Activated naive CD8-positive, alpha-beta T cell treated with anti-CD3 and anti-CD28 coated beads for 36 hours (primary cell): ENCODE data around the gene ACSBG1. TPM values are rescaled to one million over a fixed set of nuclear protein-coding genes. Genes with fewer than 3 reads are reported as not detected.
A peak's percentile ranks its signal among the peaks of the same experiment; 100 is the strongest.

ENCODE experiments used
- DNase-seq: peaks from one replicate; pipeline ENCODE4 v3.0.0; 2021
- H3K27ac Mint-ChIP-seq: one replicate; pipeline ENCODE4 v1.8.0; 2022; ENCODE audit warnings: mild to moderate bottlenecking, moderate library complexity, mixed read lengths
- H3K27me3 Mint-ChIP-seq: one replicate; pipeline ENCODE4 v1.8.0; 2022; ENCODE audit warnings: mild to moderate bottlenecking, mixed read lengths
- H3K36me3 Mint-ChIP-seq: one replicate; pipeline ENCODE4 v1.8.0; 2021; ENCODE audit warnings: mild to moderate bottlenecking, mixed read lengths
- H3K4me1 Mint-ChIP-seq: one replicate; pipeline ENCODE4 v1.8.0; 2021; ENCODE audit warnings: mixed read lengths
- H3K4me3 Mint-ChIP-seq: one replicate; pipeline ENCODE4 v1.8.0; 2022; ENCODE audit warnings: mild to moderate bottlenecking, moderate library complexity, mixed read lengths
- H3K9me3 Mint-ChIP-seq: one replicate; pipeline ENCODE4 v1.8.0; 2022; ENCODE audit warnings: mixed read lengths
- total RNA-seq, 2 experiments: library from RNA; stranded (reverse); gene quantifications; one replicate each; pipeline ENCODE4 v1.2.3, GENCODE V29; 2021

Gene ACSBG1
- total RNA-seq, 2 experiments from 2014 or later, result 0.24 TPM; not detected in 1

DNA sequence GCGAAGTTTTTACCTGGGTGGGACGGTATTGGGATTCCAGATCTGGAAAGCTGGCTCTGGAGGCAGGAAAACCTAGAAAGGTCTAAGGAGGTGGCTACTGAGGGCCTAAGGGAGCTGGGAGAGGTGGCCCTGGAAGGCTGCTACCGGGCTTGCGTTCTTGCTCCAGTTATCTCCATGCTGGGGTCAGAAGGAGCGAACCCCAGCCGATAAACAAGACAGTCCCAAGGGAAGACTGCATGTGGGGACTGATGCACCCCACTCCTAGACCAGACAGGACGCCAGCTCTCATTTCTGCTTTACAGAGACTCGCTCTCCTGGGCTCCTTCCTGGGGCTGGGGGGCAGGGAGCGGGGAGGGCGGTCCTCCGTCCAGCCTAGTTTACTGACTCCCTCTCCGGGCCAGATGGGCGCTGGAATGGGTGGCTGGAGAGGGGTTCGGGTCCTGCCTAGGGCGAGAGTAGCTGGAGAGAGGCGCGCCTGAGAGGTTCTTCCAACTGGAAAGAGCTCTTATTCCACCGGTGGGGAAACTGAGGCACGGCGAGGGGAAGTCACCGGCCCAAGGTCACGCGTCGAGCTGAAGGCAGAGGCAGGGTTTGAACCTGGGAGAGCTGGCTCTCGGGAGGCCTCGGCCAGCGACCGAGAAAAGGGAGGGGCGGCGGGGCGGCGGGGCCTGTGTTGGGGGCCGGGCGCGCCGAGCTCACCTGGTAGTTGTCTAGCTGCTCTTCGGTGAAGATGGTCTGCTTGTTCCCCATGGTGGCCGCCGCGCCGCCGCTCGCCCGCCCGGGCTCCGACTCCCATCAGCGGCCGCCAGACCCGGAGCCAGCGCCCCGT, 103.7 kb downstream of the ACSBG1 start:
- Mint-ChIP-seq H3K4me1 (peaks cover 19% of the 10 kb centered on the region), H3K9me3 (no peaks in the 10 kb centered on the region), H3K27ac (peak overlapping the region; percentile 44), H3K27me3 (no peaks in the 10 kb centered on the region), H3K36me3 (no peaks in the 10 kb centered on the region), H3K4me3 (peak overlapping the region; percentile 70)
- DNase-seq, result no peak

DNA sequence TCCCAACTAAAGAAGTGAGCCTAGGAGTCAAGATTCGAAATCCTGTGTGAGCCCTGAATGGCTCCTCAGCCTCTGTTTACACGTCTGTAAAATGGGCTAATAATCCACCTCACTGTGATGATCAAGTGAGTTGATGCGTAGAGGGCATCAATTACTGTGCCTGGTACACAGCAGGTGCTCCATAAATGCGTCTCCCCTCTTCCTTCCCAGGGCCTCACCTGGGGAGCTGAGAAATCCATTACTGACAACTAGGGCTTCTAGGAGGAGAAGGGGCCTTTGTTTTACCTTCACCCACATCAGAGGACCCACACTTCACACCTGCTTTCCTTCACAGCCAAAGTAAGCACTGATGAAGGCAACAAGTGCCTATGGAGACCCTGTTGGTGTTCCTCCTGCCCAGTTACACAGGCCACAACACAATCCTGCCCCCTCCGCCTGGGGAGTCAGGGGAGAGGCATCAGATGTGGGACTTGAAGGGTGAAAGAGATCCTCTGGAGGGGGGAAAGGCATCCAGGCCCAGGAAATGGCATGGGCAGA, 104.5 kb downstream of the ACSBG1 start:
- Mint-ChIP-seq H3K9me3 (no peaks in the 10 kb centered on the region), H3K27ac (no peak overlapping the region), H3K4me3 (no peak overlapping the region), H3K4me1 (peaks cover 19% of the 10 kb centered on the region), H3K27me3 (no peaks in the 10 kb centered on the region), H3K36me3 (no peaks in the 10 kb centered on the region)
- DNase-seq, result no peak

DNA sequence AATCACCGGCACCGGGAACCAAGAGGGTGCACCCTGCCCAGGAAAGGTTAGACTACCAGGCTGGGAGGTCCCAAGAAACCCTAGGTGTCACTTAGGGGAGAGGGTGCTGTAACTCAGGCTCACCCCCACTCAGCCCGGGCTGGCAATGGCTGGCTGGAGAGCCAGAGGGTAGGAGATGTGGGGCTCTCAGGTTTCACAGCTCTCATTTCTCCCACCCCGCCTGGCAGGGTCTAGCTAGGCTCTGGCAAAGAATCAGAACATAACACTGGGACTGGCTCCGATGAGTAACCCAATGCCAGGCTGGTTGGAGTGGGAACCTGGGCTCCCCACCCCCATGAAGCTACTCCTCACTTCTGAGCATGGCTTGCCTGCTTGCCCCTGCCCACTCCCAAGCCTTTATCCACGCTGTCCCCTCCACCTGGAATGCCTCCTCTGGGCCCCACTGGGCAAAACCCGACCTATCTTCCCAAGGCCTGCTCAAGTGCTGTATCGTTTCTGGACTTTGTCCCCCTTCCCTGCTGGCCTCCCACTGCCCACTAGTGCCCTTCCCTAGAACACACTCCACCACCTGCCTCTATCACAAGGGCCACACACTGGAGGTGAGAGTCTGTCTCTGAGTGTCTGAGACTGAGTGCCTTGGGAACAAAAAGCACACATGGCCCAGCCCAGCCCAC, 105.2 kb downstream of the ACSBG1 start:
- Mint-ChIP-seq H3K4me1 (peaks cover 19% of the 10 kb centered on the region), H3K27me3 (no peaks in the 10 kb centered on the region), H3K27ac (peak overlapping the region; percentile 63), H3K4me3 (no peak overlapping the region), H3K36me3 (no peaks in the 10 kb centered on the region), H3K9me3 (no peaks in the 10 kb centered on the region)
- DNase-seq, result no peak

DNA sequence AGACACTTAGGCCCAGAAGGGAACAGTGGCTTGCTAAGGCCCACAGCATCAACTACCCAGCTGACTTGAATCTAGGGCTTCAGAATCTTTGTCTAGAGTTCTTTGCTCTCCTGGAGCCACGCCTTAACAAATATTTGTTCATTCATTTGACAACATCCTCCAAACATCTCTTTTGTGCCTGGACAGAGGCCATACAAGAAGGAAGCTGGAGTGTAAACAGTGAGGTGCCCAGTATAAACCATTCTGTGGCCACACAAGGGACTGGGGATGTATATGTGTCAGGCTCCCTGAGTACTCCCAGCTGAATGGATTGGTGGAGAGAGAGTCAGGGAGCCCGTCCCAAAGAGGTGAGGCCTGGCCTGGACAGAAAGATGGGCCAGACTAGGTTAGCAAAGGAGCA, 106.5 kb downstream of the ACSBG1 start:
- no peak for DNase-seq
- Mint-ChIP-seq H3K9me3 (no peaks in the 10 kb centered on the region), H3K36me3 (no peaks in the 10 kb centered on the region), H3K4me3 (no peak overlapping the region), H3K27ac (no peak overlapping the region), H3K4me1 (peaks cover 12% of the 10 kb centered on the region), H3K27me3 (no peaks in the 10 kb centered on the region)

DNA sequence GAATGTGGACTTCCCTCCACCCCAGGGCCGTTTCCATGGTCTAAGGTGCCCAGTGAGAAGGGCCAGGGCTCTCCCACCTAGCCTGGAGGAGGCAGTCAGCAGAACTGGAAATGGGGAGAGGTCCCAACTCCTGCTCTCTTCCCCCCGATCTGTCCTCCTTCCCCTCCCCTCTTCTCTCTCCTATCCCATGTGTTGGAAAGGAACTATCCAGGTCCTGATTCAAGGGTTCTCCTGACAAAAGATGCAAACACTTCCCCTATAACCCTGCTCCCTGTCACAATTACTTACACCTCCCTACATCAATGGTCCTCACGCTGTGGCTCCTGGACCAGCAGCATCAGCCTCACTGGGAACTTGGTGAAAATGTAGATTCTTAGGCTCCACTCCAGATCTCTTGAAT, 109.1 kb downstream of the ACSBG1 start:
- peaks cover 7% of the 10 kb centered on the region for H3K4me1 Mint-ChIP-seq
- H3K27me3 Mint-ChIP-seq, result no peaks in the 10 kb centered on the region
- H3K9me3 Mint-ChIP-seq, result no peaks in the 10 kb centered on the region
- no peak for DNase-seq
- H3K4me3 Mint-ChIP-seq, result no peak overlapping the region
- H3K36me3 Mint-ChIP-seq, result no peaks in the 10 kb centered on the region
- no peak overlapping the region for H3K27ac Mint-ChIP-seq

DNA sequence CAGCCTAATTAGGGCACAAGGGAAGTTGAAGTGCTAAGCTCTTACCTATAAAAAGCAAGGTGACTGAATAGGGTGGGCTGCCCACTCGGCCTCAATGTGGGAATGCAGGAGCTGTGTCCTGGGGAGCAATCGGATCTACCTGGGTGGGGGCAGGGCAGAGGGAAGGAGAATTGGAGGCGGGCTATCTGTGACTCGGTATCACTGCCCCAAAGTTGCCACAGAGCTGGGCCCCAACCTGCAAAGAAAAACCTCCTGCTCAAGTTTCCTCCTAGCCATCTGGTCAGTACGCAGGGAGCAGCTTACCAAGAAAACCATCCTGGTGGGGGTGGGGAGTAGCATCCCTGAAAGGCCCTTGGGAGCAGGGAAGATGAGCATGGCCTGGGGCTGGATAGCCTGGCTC, 113.8 kb downstream of the ACSBG1 start:
- Mint-ChIP-seq H3K4me1 (peaks cover 4% of the 10 kb centered on the region), H3K27ac (no peak overlapping the region), H3K27me3 (no peaks in the 10 kb centered on the region), H3K4me3 (no peak overlapping the region), H3K36me3 (no peaks in the 10 kb centered on the region), H3K9me3 (no peaks in the 10 kb centered on the region)
- no peak for DNase-seq

Other genes with a start within 250 kb of the ACSBG1 start
- 10 to 100 TPM; 39.4 to 44.1 TPM for gene TBC1D2B, start 156.9 kb downstream of the ACSBG1 start, total RNA-seq
- not detected for gene SH2D7, start 142.0 kb downstream of the ACSBG1 start, total RNA-seq
- 1 to 10 TPM; 1.8 to 1.9 TPM for gene CIB2, start 103.1 kb downstream of the ACSBG1 start, total RNA-seq
- gene IDH3A, start 85.2 kb downstream of the ACSBG1 start, total RNA-seq, result 100 to 1,000 TPM; 149 to 150 TPM
- gene DNAJA4, start 30.0 kb upstream of the ACSBG1 start, total RNA-seq, result 10 to 100 TPM; 36.8 to 39.3 TPM
- 10 to 100 TPM; 71.9 to 73.8 TPM for gene SKIC8, start 65.0 kb upstream of the ACSBG1 start, total RNA-seq
- not detected for gene CRABP1, start 105.8 kb upstream of the ACSBG1 start, total RNA-seq
- gene IREB2, start 203.7 kb upstream of the ACSBG1 start, total RNA-seq, result 10 to 100 TPM; 68.2 to 69.4 TPM